IPS-11a (cell line): ENCODE results near the gene LURAP1L.

Source experiments
- H3K4me3 ChIP-seq: one replicate; pipeline ENCODE4 v1.5.1; 2013; ENCODE audit warnings: low read depth, low read length, control low read depth

LURAP1L gene

GRCh38 chr9:12811935-12812334 is 37.1 kb downstream of the LURAP1L start:
- no peak overlapping the region for H3K4me3 ChIP-seq

DNA sequence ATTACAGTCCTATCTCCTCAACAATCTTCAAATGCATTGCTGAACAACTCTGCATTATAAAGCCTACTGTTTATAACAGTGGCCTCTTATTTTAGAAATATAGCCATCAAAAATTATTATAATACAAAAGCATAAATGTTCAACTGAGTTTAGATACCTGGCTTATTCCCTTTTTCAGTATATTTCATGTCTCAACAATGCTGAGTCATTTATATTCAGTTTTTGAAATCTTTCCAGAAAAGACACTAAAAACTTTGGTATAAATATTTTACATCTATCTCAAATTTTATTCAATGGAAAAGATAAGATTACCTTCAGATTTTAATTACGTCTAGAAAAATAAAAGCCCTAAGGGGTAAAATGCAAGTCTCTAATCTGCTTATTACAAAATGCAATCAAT is 37.9 kb downstream of the LURAP1L start:
- no peak overlapping the region for H3K4me3 ChIP-seq

DNA sequence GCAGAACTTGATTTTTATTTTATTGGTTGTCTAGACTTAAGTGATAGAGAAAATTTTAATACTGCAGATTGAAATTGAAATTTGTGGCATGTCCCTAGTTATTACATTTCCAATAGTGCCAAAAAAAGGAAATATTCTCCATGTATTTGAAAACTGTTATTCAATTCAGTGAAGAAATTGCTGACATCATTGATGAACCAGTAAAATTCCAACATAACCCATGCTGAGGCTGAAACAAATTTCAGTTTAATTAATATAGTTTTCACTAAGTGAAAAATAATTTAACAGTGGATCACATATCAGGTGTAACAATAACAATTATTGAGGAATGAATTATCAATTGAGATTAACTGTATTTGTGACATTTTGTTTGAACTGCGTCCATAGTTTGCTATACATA is 38.7 kb downstream of the LURAP1L start:
- H3K4me3 ChIP-seq: no peak overlapping the region

GRCh38 chr9:12813960-12814876 is 39.4 kb downstream of the LURAP1L start:
- no peak overlapping the region for H3K4me3 ChIP-seq

DNA sequence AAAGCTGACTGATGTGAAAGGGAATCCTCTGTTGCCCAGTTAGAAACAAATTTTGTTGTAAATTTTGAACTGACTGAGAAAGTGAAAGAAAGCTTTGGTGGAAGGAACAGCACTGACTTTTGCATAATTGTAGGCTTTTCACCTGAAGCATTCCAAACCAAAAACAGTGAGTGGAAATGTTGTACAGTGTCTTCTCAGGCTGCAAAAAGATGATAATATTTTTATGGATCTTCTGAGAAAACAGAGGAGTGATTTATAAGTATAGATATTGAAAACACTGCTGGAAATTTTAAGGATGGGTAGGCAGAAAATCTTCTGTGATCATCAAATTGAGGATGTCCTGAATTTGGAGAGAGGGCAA is 40.0 kb downstream of the LURAP1L start:
- H3K4me3 ChIP-seq: no peak overlapping the region

DNA sequence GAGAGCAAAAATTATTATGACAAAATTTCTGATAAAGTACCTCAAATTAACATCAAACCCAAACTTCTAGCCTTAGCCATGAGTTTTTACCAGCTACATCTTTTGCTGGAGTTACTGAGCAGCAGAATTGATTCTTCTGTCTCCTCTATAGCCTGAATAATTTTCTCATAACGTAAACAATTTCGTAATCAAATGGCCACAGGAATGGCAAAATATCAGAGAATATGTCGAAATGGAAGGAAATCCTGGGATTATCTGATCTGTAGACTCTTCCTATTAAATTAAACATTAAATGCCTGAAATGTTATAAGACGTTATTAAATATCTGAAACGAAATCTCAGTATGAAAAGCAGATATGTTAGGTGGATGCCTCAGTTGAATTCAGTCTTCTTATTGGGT is 41.1 kb downstream of the LURAP1L start:
- no peak overlapping the region for H3K4me3 ChIP-seq

DNA sequence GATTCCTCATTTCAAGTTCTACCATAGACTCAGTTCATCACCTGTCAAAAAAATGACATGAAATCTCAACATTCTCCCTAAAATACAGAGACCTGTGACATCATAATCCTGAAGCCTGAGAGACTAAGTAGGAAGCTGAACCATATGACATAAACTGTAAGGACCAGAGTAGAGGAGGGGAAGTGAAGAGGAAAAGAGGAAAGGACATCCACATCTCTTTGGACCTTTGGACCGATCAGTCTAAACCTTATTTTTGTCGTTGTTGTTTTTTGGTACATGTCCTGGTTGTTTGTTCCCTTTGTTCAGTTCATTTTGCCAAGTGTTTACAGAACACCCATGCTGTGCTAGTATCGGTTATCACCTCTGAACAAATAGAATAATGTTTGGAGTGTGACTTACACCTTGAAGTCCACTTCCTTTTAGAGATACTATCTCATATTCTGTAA is 41.9 kb downstream of the LURAP1L start:
- no peak overlapping the region for H3K4me3 ChIP-seq

- no peak overlapping the region for H3K4me3 ChIP-seq
Observed at GRCh38 chr9:12817702-12818101, 42.9 kb downstream of the LURAP1L start.

DNA sequence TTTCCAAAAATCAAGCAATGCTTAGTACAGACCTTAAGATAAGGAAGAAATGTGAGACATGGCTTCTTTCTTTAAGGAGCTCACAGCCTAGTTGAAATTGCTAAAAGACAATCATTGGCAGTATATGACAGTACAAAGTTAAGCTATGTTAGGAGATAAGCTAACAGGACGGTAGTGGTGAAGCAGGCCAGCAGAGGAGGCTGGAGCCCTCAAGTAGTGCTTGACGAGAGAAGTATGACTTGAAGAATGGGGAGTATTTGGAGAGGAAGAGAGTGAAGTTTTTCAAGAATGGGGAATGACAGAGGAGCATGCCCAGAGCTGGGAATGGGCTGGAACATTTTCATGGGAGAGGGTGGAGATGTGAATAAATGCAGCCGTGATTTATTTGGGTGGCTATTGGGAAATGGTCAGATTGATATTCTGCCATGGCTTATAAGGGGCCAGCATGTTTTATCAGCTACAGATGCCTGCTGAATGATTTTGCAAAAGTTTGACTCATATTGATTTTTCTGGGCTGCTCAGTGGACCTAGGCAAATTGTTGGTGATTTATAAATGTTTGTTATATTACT is 43.7 kb downstream of the LURAP1L start:
- H3K4me3 ChIP-seq: no peak overlapping the region

GRCh38 chr9:12819436-12820185 is 44.8 kb downstream of the LURAP1L start:
- no peak overlapping the region for H3K4me3 ChIP-seq

DNA sequence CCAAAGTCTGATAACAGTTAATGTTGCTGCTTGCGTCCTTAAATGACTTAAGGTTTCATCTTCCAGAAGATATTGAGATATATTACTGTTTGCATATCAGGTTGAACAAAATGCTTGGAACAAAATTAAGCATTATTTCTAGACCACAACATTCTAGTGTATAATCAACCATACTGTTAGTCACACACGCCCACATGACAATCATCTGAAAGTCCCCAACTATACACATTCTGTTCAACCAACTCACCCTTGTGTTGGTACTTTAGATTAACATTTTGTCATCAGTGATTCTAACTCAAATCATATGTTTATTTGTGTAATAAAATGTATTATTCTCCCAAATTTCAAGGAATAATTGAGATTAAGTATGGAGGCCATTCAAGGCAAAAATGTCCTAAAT is 47.3 kb downstream of the LURAP1L start:
- no peak overlapping the region for H3K4me3 ChIP-seq

GRCh38 chr9:12826924-12827565 is 52.2 kb downstream of the LURAP1L start:
- no peak overlapping the region for H3K4me3 ChIP-seq

DNA sequence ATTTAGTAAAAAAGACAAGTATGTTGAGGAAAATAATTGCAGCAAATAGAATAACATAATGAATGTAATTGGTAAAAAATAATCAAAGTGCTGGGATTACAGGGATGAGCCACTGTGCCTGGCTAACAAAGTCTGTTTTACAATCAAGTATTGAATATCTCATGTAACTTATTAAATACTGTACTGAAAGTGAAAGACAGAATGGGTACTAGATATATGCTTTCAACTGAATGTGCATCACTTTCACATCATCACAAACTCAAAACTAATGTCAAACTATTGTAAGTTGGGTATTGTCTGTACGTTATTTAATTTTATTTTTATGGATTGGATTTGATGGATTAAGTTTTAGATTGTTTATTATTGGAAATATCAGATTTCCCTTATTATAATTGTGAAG is 58.9 kb downstream of the LURAP1L start:
- no peak overlapping the region for H3K4me3 ChIP-seq

GRCh38 chr9:12838546-12838945 is 63.7 kb downstream of the LURAP1L start:
- no peak overlapping the region for H3K4me3 ChIP-seq

- H3K4me3 ChIP-seq: no peak overlapping the region
Observed at GRCh38 chr9:12843735-12844134, 68.9 kb downstream of the LURAP1L start.

GRCh38 chr9:12846035-12846434 is 71.2 kb downstream of the LURAP1L start:
- no peak overlapping the region for H3K4me3 ChIP-seq

- no peak overlapping the region for H3K4me3 ChIP-seq
Observed at GRCh38 chr9:12847561-12847960, 72.7 kb downstream of the LURAP1L start.

DNA sequence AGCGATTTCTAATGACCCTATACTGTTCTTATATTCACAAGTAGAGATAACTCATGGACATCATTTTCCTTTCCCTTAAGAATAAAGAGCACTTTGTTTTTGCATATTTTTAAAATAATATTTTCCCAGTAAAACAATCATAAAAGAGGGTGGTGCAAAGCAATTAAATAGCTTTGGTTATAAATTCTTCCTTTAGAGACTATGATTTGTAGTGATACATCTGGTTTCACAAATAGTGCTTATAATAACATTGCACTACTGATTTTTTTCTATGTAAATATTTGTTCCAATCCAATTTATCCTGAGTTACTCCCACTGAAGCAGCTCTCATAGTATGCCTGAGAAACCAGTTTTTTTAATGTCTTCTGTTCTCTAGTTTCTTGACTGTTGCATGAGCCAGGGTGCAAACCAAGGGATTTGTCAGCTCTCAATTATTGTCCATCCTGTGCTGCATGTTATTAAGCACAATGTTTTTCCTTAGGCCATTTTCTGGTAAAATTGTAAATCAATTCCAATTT is 74.7 kb downstream of the LURAP1L start:
- H3K4me3 ChIP-seq: no peak overlapping the region

GRCh38 chr9:12851341-12852090 is 76.7 kb downstream of the LURAP1L start:
- H3K4me3 ChIP-seq: no peak overlapping the region

- no peak overlapping the region for H3K4me3 ChIP-seq
Observed at GRCh38 chr9:12853051-12853450, 78.2 kb downstream of the LURAP1L start.
